ENCODE results near the gene DRAXIN. TPM values are rescaled to one million over a fixed set of nuclear protein-coding genes. Genes with fewer than 3 reads are reported as not detected.

DRAXIN gene
- total RNA-seq, 4 donors from 2014 or later = 0.08 to 0.16 (median 0.12) TPM; not detected in 1

DNA sequence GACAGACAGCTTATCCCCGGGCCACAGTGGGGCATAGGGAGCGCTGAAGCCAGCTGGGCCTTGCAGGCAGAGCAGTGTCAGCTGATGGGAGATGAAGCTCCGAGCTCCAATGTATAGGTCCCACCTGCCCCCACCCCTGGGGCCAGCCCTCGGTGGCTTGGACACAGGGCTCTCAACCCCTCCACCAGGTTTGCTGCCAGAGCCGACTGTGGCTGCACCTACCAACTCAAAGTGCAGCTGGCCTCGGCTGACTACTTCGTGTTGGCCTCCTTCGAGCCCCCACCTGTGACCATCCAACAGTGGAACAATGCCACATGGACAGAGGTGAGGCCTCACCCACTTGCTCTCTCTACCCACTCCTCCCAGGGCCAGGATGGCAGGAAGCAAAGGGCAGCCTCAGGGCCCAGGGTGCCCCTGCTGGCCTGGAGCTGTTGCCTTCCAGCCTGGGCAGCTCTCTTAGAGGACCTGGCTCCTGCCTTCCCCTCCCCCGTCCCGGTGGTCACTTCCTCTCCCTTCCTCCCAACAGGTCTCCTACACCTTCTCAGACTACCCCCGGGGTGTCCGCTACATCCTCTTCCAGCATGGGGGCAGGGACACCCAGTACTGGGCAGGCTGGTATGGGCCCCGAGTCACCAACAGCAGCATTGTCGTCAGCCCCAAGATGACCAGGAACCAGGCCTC lies 18.3 kb upstream of the DRAXIN start:
- no peaks in the 10 kb centered on the region for H3K4me1 ChIP-seq
- no peak overlapping the region for H3K27ac ChIP-seq
- no peak for TF ChIP-seq POLR2A (IDR thresholded peaks at IDR 0.05)
- no peak for TF ChIP-seq EP300 (IDR thresholded peaks at IDR 0.05)
- TF ChIP-seq POLR2AphosphoS5 (IDR thresholded peaks at IDR 0.05) = no peak
- TF ChIP-seq, protein P1, sequence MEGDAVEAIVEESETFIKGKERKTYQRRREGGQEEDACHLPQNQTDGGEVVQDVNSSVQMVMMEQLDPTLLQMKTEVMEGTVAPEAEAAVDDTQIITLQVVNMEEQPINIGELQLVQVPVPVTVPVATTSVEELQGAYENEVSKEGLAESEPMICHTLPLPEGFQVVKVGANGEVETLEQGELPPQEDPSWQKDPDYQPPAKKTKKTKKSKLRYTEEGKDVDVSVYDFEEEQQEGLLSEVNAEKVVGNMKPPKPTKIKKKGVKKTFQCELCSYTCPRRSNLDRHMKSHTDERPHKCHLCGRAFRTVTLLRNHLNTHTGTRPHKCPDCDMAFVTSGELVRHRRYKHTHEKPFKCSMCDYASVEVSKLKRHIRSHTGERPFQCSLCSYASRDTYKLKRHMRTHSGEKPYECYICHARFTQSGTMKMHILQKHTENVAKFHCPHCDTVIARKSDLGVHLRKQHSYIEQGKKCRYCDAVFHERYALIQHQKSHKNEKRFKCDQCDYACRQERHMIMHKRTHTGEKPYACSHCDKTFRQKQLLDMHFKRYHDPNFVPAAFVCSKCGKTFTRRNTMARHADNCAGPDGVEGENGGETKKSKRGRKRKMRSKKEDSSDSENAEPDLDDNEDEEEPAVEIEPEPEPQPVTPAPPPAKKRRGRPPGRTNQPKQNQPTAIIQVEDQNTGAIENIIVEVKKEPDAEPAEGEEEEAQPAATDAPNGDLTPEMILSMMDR (IDR thresholded peaks at IDR 0.05) = no peak
- no peak overlapping the region for H3K4me3 ChIP-seq
- ATAC-seq = no peak
- no peaks in the 10 kb centered on the region for H3K27me3 ChIP-seq
- H3K36me3 ChIP-seq = peaks cover 0 to 94% of the 10 kb centered on the region in 2 donors
- H3K9me3 ChIP-seq = no peaks in the 10 kb centered on the region
- 90 to 100% methylated on average over 2 to 4 of the region's 14 CpGs for WGBS, 2 donors (ENCODE audit: low coverage in 1 of 2)

- Histone ChIP-seq H3K4me1 (peaks cover 0 to 5% (median under 1%) of the 10 kb centered on the region in 3 donors), H3K4me3 (no peak overlapping the region), H3K27ac (no peak overlapping the region), H3K9me3 (no peaks in the 10 kb centered on the region), H3K36me3 (peaks cover 0 to 84% of the 10 kb centered on the region in 2 donors), H3K27me3 (no peaks in the 10 kb centered on the region)
- no peak for TF ChIP-seq POLR2AphosphoS5 (IDR thresholded peaks at IDR 0.05)
- no peak for TF ChIP-seq EP300 (IDR thresholded peaks at IDR 0.05)
- TF ChIP-seq, protein P1 (IDR thresholded peaks at IDR 0.05) = no peak
- TF ChIP-seq POLR2A (IDR thresholded peaks at IDR 0.05) = no peak
- no peak for ATAC-seq
- 91% methylated on average over 9 of the region's 14 CpGs; no CpG with 5 or more reads in 1 of the 2 donors for WGBS, 2 donors (ENCODE audit: low coverage in 1 of 2)
Observed at GRCh38 chr1:11674488-11674887, 17.0 kb upstream of the DRAXIN start.

DNA sequence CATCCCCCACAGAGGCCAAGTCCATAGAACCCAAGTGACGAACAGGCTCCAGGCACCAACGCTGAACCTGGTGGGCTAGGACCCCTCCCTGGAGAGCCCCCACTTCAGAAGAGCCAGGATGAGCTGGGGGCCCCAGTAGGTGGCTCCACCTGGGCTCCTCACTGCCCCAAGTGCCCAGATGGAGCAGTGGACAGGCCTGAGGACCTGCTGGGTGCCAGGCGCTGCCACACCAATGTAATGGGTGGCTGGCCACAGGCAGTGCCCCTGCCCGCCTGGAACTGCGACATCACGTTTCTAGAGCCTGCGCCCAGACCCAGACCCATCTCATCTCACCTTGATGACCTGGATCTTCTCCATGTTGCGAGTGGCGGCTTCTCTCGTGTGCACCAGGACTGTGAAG lies 16.2 kb upstream of the DRAXIN start:
- Histone ChIP-seq H3K27ac (no peak overlapping the region), H3K4me1 (peaks cover 0 to 13% (median 3%) of the 10 kb centered on the region in 3 donors), H3K27me3 (no peaks in the 10 kb centered on the region), H3K4me3 (no peak overlapping the region), H3K36me3 (peaks cover 0 to 76% of the 10 kb centered on the region in 2 donors), H3K9me3 (no peaks in the 10 kb centered on the region)
- peak; percentile 2 for ATAC-seq
- TF ChIP-seq EP300 (IDR thresholded peaks at IDR 0.05) (no peak), POLR2A (IDR thresholded peaks at IDR 0.05) (no peak)
- TF ChIP-seq, protein P1 (IDR thresholded peaks at IDR 0.05) = no peak
- no CpG with 5 or more reads among the region's 10 CpGs for WGBS, 2 donors (ENCODE audit: low coverage in 1 of 2)

DNA sequence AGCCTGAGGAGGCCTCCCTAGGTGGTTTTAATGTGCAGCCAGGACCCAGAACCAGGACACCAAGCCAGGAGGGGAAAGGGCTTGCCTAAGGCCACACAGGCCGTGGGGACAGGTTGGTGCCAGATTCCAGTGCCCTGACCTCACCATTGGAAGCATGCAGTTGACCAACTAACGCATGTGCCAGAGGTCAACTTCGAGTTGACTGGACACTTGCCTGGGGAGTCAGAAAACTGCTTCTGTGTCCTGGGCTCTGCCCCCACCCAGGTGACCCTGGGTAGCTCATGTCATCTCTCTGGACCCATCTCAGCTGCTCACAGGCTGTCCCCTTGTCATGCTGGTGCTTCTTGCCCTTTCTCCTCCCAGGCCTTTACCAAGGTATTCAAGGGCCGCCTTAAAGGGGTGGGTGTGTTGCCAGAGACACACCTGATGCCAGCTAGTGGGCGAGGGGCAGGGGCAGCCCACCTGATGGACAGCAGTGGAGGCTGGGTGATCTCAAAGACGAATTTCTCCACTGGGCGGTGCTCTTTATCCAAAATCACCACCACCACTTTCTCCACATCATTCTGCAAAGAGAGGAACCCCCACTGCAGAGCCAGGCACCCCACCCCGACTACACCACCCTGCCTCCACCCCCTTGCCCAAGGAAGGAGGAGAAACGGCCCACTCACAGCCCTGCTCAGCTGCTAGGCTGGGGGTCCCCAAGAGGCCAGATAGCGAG lies 15.0 kb upstream of the DRAXIN start:
- H3K4me3 ChIP-seq = no peak overlapping the region
- ATAC-seq = no peak
- H3K9me3 ChIP-seq = no peaks in the 10 kb centered on the region
- H3K4me1 ChIP-seq = peaks cover 0 to 17% (median 3%) of the 10 kb centered on the region in 3 donors
- H3K27ac ChIP-seq = no peak overlapping the region
- TF ChIP-seq POLR2AphosphoS5 (IDR thresholded peaks at IDR 0.05) (no peak), EP300 (IDR thresholded peaks at IDR 0.05) (no peak), POLR2A (IDR thresholded peaks at IDR 0.05) (no peak)
- TF ChIP-seq, protein P1 (IDR thresholded peaks at IDR 0.05) = no peak
- peaks cover 0 to 64% of the 10 kb centered on the region in 2 donors for H3K36me3 ChIP-seq
- WGBS, 2 donors (ENCODE audit: low coverage in 1 of 2) = 66 to 100% methylated on average over 1 to 4 of the region's 10 CpGs
- H3K27me3 ChIP-seq = no peaks in the 10 kb centered on the region
